Mesendoderm (in vitro differentiated cells): ENCODE results near the gene FLOT1.

ENCODE experiments used
- DNase-seq: peaks from one replicate; pipeline ENCODE4 v3.0.0; 2013
- H2AK5ac ChIP-seq: 2 replicates; pipeline ENCODE4 v1.6.1; 2013; ENCODE audit warnings: low read length, inconsistent platforms
- H2BK120ac ChIP-seq: 2 replicates; pipeline ENCODE4 v1.6.1; 2013; ENCODE audit warnings: low read depth, mild to moderate bottlenecking, low read length, moderate library complexity, mixed read lengths
- H2BK15ac ChIP-seq: replicated peaks from 2 replicates; pipeline ENCODE4 v1.6.1; 2013; ENCODE audit warnings: low read depth, mild to moderate bottlenecking, moderate library complexity
- H2BK5ac ChIP-seq: 2 replicates; pipeline ENCODE4 v1.6.1; 2013; ENCODE audit warnings: low read length, inconsistent platforms
- H3K18ac ChIP-seq: 2 replicates; pipeline ENCODE4 v1.6.1; 2013; ENCODE audit warnings: mild to moderate bottlenecking, low read length, mixed read lengths
- H3K23ac ChIP-seq: one replicate; pipeline ENCODE4 v1.6.1; 2013; ENCODE audit warnings: low read length
- H3K27ac ChIP-seq: 2 replicates; pipeline ENCODE4 v1.5.1; 2013; ENCODE audit warnings: low read depth, mild to moderate bottlenecking, inconsistent platforms, low read length, moderate library complexity
- H3K27me3 ChIP-seq: 2 replicates; pipeline ENCODE4 v1.6.1; 2013; ENCODE audit warnings: low read length, control low read depth, mild to moderate bottlenecking, inconsistent platforms; ENCODE audit not compliant: insufficient read depth, poor library complexity
- H3K36me3 ChIP-seq: 2 replicates; pipeline ENCODE4 v1.6.1; 2013; ENCODE audit warnings: low read length, inconsistent platforms; ENCODE audit not compliant: control insufficient read depth, insufficient read depth
- H3K4ac ChIP-seq: one replicate; pipeline ENCODE4 v1.6.1; 2013; ENCODE audit warnings: low read depth, mild to moderate bottlenecking, low read length, moderate library complexity
- H3K4me1 ChIP-seq: 2 replicates; pipeline ENCODE4 v1.6.1; 2013; ENCODE audit warnings: low read depth, low read length, inconsistent platforms; ENCODE audit not compliant: control insufficient read depth
- H3K4me2 ChIP-seq: 2 replicates; pipeline ENCODE4 v1.6.1; 2013; ENCODE audit warnings: low read length
- H3K4me3 ChIP-seq: 2 replicates; pipeline ENCODE4 v1.5.1; 2013; ENCODE audit warnings: mild to moderate bottlenecking, low read length
- H3K56ac ChIP-seq: one replicate; pipeline ENCODE4 v1.6.1; 2013; ENCODE audit warnings: low read length
- H3K79me1 ChIP-seq: 2 replicates; pipeline ENCODE4 v1.6.1; 2013; ENCODE audit warnings: low read length, inconsistent platforms
- H3K79me2 ChIP-seq: 2 replicates; pipeline ENCODE4 v1.6.1; 2013; ENCODE audit warnings: mild to moderate bottlenecking, low read length; ENCODE audit not compliant: control insufficient read depth, insufficient read depth
- H3K9ac ChIP-seq: 2 replicates; pipeline ENCODE4 v1.6.1; 2013; ENCODE audit warnings: low read length, inconsistent platforms
- H4K5ac ChIP-seq: one replicate; pipeline ENCODE4 v1.6.1; 2013; ENCODE audit warnings: low read length
- H4K8ac ChIP-seq: one replicate; pipeline ENCODE4 v1.6.1; 2013; ENCODE audit warnings: low read depth, mild to moderate bottlenecking, control low read depth, low read length, moderate library complexity
- WGBS: extraction: QIAGEN DNeasy Blood & Tissue Kit; methylation state at CpG from one replicate; pipeline ENCODE4 v1.1.7; 2013; ENCODE audit warnings: low lambda C conversion rate, missing lambda C conversion rate; ENCODE audit not compliant: insufficient coverage; ENCODE audit errors: extremely low coverage; 5-methylcytosine and 5-hydroxymethylcytosine counted together

Gene FLOT1

DNA sequence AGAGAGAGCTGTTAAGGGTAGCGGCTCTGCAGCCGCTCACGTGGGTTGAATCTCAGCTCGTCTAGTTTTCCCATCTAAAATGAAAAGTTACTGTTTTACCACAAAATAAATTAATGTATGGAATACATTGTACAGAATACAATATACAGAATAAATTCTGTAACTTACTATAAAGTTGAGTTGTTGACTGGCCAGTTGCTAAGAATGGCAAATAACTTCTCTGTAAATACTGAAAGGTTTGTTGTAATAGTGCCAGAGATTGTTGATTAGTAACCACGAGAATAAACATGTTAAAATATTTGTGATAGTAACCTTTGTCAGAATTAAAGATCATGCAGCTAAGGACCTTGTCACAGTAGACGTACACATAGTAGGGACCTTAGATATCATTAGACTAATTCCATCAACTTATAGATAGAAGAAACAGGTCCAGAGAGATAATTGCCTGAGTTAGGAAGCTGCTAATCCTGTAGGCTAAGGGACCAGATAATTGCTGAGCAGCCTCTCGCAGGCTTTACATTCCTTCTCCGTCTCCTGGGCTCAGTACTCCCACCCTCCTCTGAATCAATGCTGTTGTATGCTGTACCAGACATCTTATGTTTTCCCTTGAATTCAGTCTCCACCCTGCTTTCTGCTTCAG is 51.2 kb downstream of the FLOT1 start:
- no peak overlapping the region for H2BK5ac ChIP-seq
- no peak overlapping the region for H4K8ac ChIP-seq
- H3K36me3 ChIP-seq = no peaks in the 10 kb centered on the region
- WGBS = no CpG with 5 or more reads among the region's 8 CpGs
- peak overlapping the region; percentile 67 for H3K9ac ChIP-seq
- H3K4me2 ChIP-seq = peak overlapping the region; percentile 64
- H3K27me3 ChIP-seq = no peaks in the 10 kb centered on the region
- no peak overlapping the region for H3K4ac ChIP-seq
- peaks cover 2% of the 10 kb centered on the region for H3K79me2 ChIP-seq
- no peak overlapping the region for H2BK120ac ChIP-seq
- H3K56ac ChIP-seq = peak overlapping the region; percentile 83
- peak overlapping the region; percentile 98 for H3K27ac ChIP-seq
- peaks cover 5% of the 10 kb centered on the region for H3K4me1 ChIP-seq
- H3K79me1 ChIP-seq = peaks cover 6% of the 10 kb centered on the region
- no peak overlapping the region for H4K5ac ChIP-seq
- no peak overlapping the region for H3K4me3 ChIP-seq
- H2AK5ac ChIP-seq = no peak overlapping the region
- H2BK15ac ChIP-seq = no peak overlapping the region
- peak; percentile 83 for DNase-seq
- H3K18ac ChIP-seq = no peak overlapping the region
- H3K23ac ChIP-seq = no peak overlapping the region

DNA sequence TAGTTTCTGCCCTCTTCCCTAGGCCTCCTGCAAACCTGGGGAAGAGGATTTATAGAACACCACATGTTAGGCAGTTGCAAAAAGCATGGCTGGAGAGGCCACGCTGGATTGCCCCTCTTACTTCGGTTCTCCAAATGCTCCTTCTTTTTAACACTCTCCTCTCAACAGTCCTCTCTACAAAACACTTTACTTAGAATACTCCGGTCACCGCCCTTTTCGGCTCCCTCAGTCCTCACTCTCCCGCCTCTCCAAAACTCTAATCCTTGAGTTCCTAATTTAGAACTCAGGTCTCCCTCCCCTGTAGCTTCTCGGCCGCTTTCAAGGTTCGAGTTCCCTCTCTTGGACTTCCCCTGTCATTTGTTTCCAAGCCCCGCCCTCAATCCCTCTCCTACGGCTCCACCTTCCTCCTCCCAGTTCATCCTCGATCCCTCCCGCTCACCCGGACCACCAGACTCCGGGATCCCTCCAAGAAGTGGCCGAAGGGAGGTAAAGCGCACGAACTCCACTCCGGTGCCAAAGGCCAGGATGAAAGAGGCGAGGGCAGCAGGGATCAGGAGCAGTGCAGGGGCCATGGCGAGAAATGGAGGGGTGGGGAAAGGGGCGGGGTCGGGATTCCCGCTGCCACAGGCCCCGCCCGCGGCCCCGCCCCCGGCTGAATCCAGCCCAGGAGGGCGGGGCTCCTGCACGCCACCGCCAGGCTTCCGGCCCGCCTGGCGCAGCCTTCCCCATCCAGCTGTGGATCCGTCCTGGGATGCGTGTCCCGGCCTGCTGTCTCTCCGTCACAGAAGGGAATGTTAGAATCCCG is 51.9 kb downstream of the FLOT1 start, which contains the start of gene NRM:
Gene NRM, minus strand, starts transcription at position 582 of the 805 bp plus-strand sequence. Its CDS starts 10 bp downstream, at position 572.
- Histone ChIP-seq H3K4me1 (peaks cover 10% of the 10 kb centered on the region), H3K27me3 (no peaks in the 10 kb centered on the region), H3K9ac (peak within 1 kb of the TSS; percentile 95), H3K23ac (peak within 1 kb of the TSS; percentile 90), H4K8ac (no peak within 1 kb of the TSS), H3K36me3 (no peaks in the 10 kb centered on the region), H2BK120ac (no peak within 1 kb of the TSS), H2BK5ac (peak within 1 kb of the TSS; percentile 98), H3K79me1 (peaks cover 14% of the 10 kb centered on the region), H3K4me3 (peak within 1 kb of the TSS; percentile 90), H2BK15ac (no peak within 1 kb of the TSS), H3K4me2 (peak within 1 kb of the TSS; percentile 82), H3K79me2 (peaks cover 9% of the 10 kb centered on the region), H3K4ac (peak within 1 kb of the TSS; percentile 78), H4K5ac (no peak within 1 kb of the TSS), H3K56ac (peak within 1 kb of the TSS; percentile 98), H2AK5ac (peak within 1 kb of the TSS; percentile 96), H3K18ac (peak within 1 kb of the TSS; percentile 77), H3K27ac (peak within 1 kb of the TSS; percentile 98)
- no CpG with 5 or more reads among the region's 40 CpGs for WGBS
- DNase-seq = peak; percentile 95

DNA sequence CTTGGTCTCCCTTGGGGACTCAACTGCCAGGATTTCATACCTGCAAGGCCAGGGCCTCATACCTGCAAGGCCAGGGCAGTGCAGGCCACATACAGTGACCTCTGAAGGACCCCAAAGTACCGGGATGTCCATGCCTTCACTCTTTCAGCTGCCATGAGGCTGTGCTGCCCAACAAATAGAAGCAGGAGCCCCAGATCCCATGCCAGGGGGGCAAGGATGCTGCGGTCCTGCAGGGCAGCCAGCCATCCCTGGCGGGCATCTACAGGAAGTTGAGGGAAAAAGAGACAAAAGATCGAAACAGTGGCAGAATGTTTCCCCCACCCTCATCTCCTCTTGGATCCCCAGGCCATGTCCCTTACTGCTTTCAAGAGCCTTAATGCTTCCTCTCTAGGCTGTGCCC is 52.5 kb downstream of the FLOT1 start:
- Histone ChIP-seq H2BK15ac (no peak overlapping the region), H3K27me3 (no peaks in the 10 kb centered on the region), H4K5ac (no peak overlapping the region), H2BK5ac (peak overlapping the region; percentile 36), H3K9ac (peak overlapping the region; percentile 95), H3K27ac (peak overlapping the region; percentile 98), H2BK120ac (no peak overlapping the region), H3K79me1 (peaks cover 19% of the 10 kb centered on the region), H3K4me3 (no peak overlapping the region), H3K4ac (peak overlapping the region; percentile 78), H3K79me2 (peaks cover 16% of the 10 kb centered on the region), H3K36me3 (no peaks in the 10 kb centered on the region), H3K56ac (peak overlapping the region; percentile 98), H3K18ac (no peak overlapping the region), H3K23ac (peak overlapping the region; percentile 90), H4K8ac (no peak overlapping the region), H3K4me2 (peak overlapping the region; percentile 60), H3K4me1 (peaks cover 15% of the 10 kb centered on the region), H2AK5ac (peak overlapping the region; percentile 96)
- no CpG with 5 or more reads among the region's 4 CpGs for WGBS
- DNase-seq = no peak

DNA sequence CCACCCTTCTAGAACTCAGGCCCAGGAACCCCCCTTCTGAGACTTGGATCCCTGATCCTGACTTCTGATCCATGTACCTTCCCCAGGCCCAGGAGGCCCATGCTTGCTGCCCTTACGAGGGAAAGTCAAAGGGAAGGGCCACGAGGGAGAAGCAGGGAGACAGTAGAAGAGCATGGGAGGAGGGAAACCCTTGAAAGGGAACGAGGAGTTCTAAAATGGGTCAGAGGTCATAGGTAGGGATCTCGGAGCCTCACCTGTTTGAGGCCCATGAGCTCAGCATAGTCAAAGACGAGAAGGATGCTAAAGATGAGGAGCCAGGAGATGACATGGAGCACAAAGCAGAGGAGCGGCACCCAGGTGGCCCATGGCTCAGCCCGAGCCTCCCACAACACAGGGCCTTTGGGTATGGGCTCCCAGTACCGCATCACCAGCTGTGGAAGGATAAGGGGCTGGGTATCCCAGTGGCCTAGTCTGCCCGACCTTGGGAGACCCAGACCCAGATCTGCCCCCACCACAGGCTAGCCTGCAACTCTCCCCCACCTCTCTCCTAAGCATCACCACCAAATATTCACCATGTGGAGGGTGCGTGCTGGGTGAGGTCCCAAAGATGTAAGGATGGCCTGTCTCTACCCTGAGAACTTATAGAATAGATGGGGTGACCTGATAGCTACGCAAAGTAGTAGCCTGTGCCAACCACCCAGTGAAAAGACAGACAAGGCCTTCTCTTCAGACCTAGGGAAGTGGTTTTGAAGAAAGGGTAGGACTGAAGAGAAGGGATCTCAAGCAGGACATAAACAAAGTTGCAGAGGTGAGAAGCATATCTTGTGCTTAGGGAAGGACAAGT is 53.2 kb downstream of the FLOT1 start:
- H3K4me2 ChIP-seq = no peak overlapping the region
- no peak overlapping the region for H3K4ac ChIP-seq
- peaks cover 21% of the 10 kb centered on the region for H3K79me1 ChIP-seq
- no CpG with 5 or more reads among the region's 11 CpGs for WGBS
- H4K8ac ChIP-seq = no peak overlapping the region
- peaks cover 22% of the 10 kb centered on the region for H3K79me2 ChIP-seq
- H3K9ac ChIP-seq = peak overlapping the region; percentile 95
- H3K4me1 ChIP-seq = peaks cover 18% of the 10 kb centered on the region
- DNase-seq = no peak
- H2BK120ac ChIP-seq = no peak overlapping the region
- H2AK5ac ChIP-seq = no peak overlapping the region
- H3K36me3 ChIP-seq = no peaks in the 10 kb centered on the region
- no peaks in the 10 kb centered on the region for H3K27me3 ChIP-seq
- no peak overlapping the region for H4K5ac ChIP-seq
- H3K4me3 ChIP-seq = no peak overlapping the region
- peak overlapping the region; percentile 98 for H3K56ac ChIP-seq
- H2BK5ac ChIP-seq = no peak overlapping the region
- H3K27ac ChIP-seq = no peak overlapping the region
- H2BK15ac ChIP-seq = no peak overlapping the region
- no peak overlapping the region for H3K23ac ChIP-seq
- H3K18ac ChIP-seq = no peak overlapping the region

DNA sequence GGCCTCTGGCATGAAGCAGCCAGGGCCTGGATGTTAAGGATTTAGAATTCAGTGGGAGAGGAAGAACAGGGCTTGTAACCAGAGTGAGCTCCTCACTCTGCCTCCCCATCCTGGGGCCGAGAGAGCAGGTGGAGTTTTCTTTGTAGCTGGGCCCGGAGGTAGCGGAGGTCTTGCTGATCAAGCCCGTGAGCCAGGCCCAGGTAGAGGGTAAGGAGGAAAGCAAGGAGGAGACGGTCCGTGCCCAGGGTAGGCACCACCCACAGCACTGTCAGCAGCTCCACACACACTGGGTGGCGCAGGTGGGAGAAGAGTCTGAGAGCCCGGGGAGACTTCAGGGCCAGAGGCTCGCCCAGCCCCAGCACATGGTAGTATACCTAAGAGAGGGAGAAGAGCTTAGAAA is 53.9 kb downstream of the FLOT1 start:
- H3K79me2 ChIP-seq = peaks cover 28% of the 10 kb centered on the region
- H4K8ac ChIP-seq = no peak overlapping the region
- no peak overlapping the region for H2AK5ac ChIP-seq
- no peak for DNase-seq
- H3K18ac ChIP-seq = no peak overlapping the region
- WGBS = no CpG with 5 or more reads among the region's 9 CpGs
- no peaks in the 10 kb centered on the region for H3K27me3 ChIP-seq
- no peak overlapping the region for H4K5ac ChIP-seq
- no peak overlapping the region for H3K4ac ChIP-seq
- H3K23ac ChIP-seq = no peak overlapping the region
- H3K9ac ChIP-seq = no peak overlapping the region
- H3K36me3 ChIP-seq = no peaks in the 10 kb centered on the region
- H3K4me2 ChIP-seq = no peak overlapping the region
- H3K56ac ChIP-seq = no peak overlapping the region
- H3K79me1 ChIP-seq = peaks cover 21% of the 10 kb centered on the region
- no peak overlapping the region for H2BK15ac ChIP-seq
- no peak overlapping the region for H3K4me3 ChIP-seq
- H2BK120ac ChIP-seq = no peak overlapping the region
- H2BK5ac ChIP-seq = no peak overlapping the region
- peaks cover 18% of the 10 kb centered on the region for H3K4me1 ChIP-seq
- H3K27ac ChIP-seq = no peak overlapping the region
